Activated CD8-positive, alpha-beta memory T cell treated with anti-CD3 and anti-CD28 coated beads for 1 hour (primary cell): ENCODE measurements around the gene KRTDAP.
"Not testable (repeated sequence)": the region's sequence is repeated elsewhere in the genome, so short reads cannot be mapped to it uniquely, and the experiment has no call there.

Experiments
- DNase-seq, 2 donors: peaks; one replicate each; pipeline ENCODE4 v3.0.0-alpha.2; 2020; ENCODE audit warnings: low read depth in 1 of 2; ENCODE audit errors: extremely low read depth in 1 of 2

The KRTDAP gene

DNA sequence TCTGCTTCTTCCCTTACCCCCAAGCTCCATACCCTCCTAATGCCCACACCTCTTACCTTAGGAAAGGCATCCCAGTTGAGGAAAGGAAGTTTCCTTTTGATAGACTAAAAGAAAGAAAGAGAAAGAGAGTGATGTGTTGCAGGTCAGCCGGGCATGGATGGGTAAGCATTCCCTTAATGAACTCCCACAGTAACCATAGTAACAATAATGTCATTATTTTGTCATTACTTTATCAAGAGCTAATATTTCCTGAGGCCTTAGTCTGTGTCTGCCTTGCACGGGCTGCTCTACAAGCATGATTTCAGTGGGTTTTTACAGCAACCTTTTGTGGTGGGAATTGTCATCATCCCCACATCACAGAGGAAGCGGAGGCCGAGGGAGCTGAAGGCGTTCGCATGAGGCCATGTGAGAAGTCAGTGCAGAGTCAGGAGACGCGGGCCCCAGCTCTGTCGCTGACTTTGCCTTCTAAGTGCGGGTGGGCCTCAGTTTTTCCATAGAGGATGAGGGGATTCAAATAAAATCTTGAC is 2.5 kb downstream of the KRTDAP start:
- DNase-seq: no peak

GRCh38 chr19:35486268-35486708 is 4.0 kb downstream of the KRTDAP start:
- no peak for DNase-seq

GRCh38 chr19:35484252-35485036 is 5.8 kb downstream of the KRTDAP start:
- DNase-seq: no peak

DNA sequence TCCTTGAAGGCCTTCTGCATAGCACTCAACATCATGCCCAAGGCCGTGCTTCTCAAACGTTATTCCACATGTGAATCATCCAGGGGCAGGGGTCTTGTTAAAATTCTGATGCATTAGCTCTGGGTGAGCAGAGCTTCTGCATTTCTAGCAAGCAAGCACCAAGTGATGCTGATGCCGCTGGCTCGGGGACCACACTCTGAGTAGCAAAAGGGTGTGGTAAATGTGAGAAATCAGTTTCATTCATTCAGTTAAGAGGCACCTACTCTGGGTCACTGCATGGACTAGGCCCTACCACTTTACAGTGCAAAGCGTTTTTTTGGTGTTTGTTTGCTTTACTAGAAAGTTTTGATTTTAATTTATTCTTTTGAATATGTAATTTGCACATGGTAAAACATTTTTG is 7.2 kb downstream of the KRTDAP start:
- DNase-seq: no peak

GRCh38 chr19:35478794-35479677 is 11.2 kb downstream of the KRTDAP start:
- DNase-seq: no peak

- DNase-seq: no peak
Observed at GRCh38 chr19:35476149-35476548, 14.1 kb downstream of the KRTDAP start.

GRCh38 chr19:35474594-35474993 is 15.7 kb downstream of the KRTDAP start:
- not testable (repeated sequence) for DNase-seq

GRCh38 chr19:35474104-35474503 is 16.2 kb downstream of the KRTDAP start:
- DNase-seq: no peak

- DNase-seq: no peak
Observed at GRCh38 chr19:35471946-35472345, 18.3 kb downstream of the KRTDAP start.

- not testable (repeated sequence) for DNase-seq
Observed at GRCh38 chr19:35471075-35471474, 19.2 kb downstream of the KRTDAP start.

GRCh38 chr19:35470128-35470527 is 20.1 kb downstream of the KRTDAP start:
- no peak for DNase-seq

- DNase-seq: peak; percentile 24 to 46
Observed at GRCh38 chr19:35468637-35469036, 21.6 kb downstream of the KRTDAP start.

GRCh38 chr19:35466259-35466658 is 24.0 kb downstream of the KRTDAP start:
- DNase-seq: no peak

DNA sequence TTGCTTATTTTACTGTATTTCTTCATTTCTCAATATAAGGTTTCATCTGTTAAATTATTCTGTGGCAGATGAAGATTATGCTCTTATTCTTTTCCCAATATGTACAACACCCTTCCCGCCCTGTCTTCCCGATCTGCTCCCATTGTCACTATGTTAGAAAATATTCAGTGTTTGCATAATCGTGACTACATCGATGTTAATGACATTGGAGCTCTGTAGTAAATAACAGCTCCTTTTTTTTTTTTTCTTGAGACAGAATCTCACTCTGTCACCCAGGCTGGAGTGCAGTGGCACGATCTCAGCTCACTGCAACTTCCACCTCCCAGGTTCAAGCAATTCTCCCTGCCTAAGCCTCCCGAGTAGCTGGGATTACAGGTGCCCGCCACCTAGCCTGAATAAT is 27.3 kb downstream of the KRTDAP start:
- DNase-seq: not testable (repeated sequence)

- peak in 1 of 2 donors; percentile 16 for DNase-seq
Observed at GRCh38 chr19:35462476-35462953, 27.7 kb downstream of the KRTDAP start.

DNA sequence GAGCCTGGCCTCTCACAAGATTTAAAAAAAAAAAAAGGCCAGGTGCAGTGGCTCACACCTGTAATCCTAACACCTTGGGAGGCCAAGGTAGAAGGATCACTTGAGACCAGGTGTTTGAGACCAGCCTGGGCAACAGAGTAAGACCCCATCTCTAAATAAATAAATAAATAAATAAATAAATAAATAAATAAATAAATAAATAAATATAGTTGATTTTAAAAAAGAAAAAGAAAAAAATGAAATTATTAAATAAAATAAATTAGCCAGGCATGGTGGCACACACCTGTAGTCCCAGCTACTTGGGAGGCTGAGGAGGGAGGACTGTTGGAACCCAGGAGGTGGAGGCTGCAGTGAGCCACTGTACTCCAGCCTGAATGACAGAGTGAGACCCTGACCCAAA is 28.5 kb downstream of the KRTDAP start:
- DNase-seq: not testable (repeated sequence)

DNA sequence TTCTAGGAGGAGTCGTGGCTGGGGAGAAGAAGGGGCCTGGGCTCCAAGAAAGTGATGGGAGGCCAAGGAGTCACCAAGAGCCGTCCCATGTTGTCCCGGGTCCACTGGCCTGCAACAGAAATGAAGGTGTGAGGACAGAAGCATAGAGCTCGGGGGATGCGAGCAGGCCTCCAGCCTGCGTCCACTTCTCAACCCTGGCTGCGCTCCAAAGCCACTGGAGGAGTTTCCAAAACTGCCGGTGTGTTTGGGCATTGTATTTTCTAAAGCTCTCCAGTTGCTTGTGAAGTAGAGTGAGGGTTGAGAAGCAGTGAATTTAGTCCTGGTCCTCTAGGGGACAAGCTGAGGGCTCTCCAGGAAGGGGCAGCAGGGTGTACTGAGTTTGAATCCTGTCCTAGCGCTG is 29.2 kb downstream of the KRTDAP start:
- DNase-seq: no peak

DNA sequence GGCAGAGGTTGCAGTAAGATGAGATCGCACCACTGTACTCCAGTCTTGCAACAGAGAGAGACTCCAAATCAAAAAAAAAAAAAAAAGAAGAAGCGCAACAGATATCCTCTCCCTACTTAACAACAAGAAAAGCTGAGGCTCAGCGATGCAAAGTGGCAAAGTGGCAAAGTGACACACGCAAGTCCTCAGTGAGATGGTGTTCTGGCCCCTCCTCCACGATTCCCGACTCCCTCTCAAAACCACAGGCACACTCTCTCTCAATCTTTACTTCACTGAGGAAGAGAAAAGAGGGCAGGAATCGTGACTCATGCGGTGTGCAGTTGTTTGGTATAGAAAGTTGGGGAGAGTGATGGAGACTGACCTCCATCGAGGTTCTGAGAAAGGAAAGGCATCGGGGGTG is 29.7 kb downstream of the KRTDAP start:
- no peak for DNase-seq

- no peak for DNase-seq
Observed at GRCh38 chr19:35459414-35460082, 30.7 kb downstream of the KRTDAP start.

DNA sequence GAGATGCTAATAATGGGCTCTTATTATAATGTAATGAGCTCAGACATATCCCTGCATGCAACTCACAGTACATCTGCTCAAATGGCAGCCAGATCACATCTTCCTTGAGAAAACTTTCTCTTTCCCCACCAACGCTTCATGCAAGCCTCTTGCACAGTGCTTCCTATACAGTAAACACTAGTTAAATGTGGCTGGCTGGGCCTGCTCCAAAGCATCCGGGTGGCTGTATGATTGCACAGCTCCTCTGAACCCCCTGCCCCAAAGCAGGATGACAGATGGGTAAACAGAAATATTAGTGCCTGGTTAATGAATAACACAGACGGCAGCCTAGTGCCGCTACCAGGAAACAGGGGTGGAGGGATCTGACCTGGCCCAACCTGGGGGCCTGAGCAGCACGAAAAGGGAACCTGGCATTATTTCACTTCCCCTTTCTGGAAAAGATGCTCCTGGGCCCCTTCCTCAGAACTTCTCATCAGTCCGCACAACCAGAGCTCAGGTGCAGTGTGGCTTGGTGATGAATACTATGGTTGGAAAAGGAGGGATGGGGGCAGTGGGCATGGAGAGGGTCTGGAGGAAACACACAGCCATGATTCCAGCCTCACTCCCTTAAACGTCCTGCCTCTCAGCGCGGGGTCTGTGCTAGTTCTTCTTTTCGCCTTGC is 31.4 kb downstream of the KRTDAP start:
- DNase-seq: no peak
